GM19193 (cell line): ENCODE results near the gene NHSL2.

Source experiments
- POLR2A ChIP-seq: IDR thresholded peaks from 4 replicates; pipeline ENCODE4 v1.6.1; 2011; ENCODE audit not compliant: insufficient read depth, insufficient read length; ENCODE audit errors: extremely low read depth

Gene NHSL2

GRCh38 chrX:72126048-72126415 lies 215.4 kb downstream of the NHSL2 start:
- TF ChIP-seq POLR2A, result no peak

- TF ChIP-seq POLR2A, result no peak
Measured at GRCh38 chrX:72126539-72127140, 216.0 kb downstream of the NHSL2 start.

GRCh38 chrX:72127332-72127731 lies 216.7 kb downstream of the NHSL2 start:
- no peak for TF ChIP-seq POLR2A

GRCh38 chrX:72128183-72128834 lies 217.7 kb downstream of the NHSL2 start:
- no peak for TF ChIP-seq POLR2A

- TF ChIP-seq POLR2A, result no peak
Measured at GRCh38 chrX:72128881-72129280, 218.2 kb downstream of the NHSL2 start.

- TF ChIP-seq POLR2A, result no peak
Measured at GRCh38 chrX:72129661-72130060, 219.0 kb downstream of the NHSL2 start.

GRCh38 chrX:72130156-72130761 lies 219.6 kb downstream of the NHSL2 start:
- TF ChIP-seq POLR2A, result no peak

- TF ChIP-seq POLR2A, result no peak
Measured at GRCh38 chrX:72130762-72131250, 220.2 kb downstream of the NHSL2 start.

- no peak for TF ChIP-seq POLR2A
Measured at GRCh38 chrX:72131317-72132294, 221.0 kb downstream of the NHSL2 start, which contains the start of gene RTL5. Gene RTL5, minus strand, starts transcription at chrX:72131915.

GRCh38 chrX:72132456-72132855 lies 221.8 kb downstream of the NHSL2 start:
- TF ChIP-seq POLR2A, result no peak

- TF ChIP-seq POLR2A, result no peak
Measured at GRCh38 chrX:72133851-72134546, 223.4 kb downstream of the NHSL2 start.

GRCh38 chrX:72137846-72138495 lies 227.3 kb downstream of the NHSL2 start:
- no peak for TF ChIP-seq POLR2A

- TF ChIP-seq POLR2A, result no peak
Measured at GRCh38 chrX:72139538-72139937, 228.9 kb downstream of the NHSL2 start.
